Measurements from ENCODE around the gene MAJIN. TPM values are rescaled to one million over a fixed set of nuclear protein-coding genes. Genes with fewer than 3 reads are reported as not detected.

MAJIN gene
- total and polyA plus RNA-seq, 9 of the 15 experiments (the other 6 are each of a cell fraction or from before 2014, with no cell fraction given) = 0.17 to 0.83 (median 0.24) TPM; not detected in 2

DNA sequence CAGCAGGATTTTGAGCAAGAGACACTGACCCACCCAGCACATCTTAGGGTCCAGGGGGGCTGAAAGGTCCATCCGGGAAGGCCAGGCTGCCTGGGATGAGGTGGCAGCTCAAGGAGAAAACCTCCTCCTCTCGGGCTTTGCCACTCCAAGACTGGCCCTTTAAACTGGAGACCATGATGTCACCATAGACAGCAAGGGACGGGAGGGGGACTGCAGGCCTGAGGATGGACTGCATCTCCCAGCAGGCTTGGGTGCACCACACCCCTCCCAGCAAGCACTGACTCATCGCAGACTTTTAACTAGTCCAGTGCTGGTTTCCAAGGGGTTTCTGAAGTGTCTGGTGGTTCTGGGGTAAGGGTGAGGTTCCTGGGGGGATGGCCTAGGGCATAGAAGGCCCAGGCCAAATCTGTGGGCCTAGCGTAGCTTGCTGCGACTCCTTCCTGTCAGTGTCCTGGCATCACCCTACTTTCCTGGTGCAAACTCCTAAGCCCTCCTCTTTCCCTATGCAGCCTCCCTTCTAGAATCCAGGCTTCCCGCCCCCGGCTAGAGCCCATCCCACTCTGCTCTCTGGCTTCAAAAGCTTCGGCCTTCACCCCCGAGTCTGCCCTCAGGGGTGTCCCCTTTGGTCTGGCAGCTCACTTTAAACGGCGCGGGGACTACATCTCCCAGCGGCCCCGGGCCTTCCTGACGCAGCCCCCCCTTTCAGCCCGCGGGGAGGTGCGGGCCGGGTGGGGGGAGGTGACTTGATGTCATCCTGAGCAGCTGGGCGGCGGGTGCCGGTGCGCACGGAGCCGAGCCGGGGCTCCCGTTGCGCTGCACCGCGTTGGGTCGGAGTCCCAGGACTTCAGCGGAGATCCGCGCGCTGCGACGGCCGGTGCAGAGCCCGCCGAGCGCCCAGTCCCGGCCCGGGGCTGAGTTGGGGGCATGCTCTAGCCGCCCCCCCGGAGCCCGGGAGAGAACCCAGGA, 47.7 kb downstream of the MAJIN start, which contains the start of gene PPP2R5B (continued):
- TF ChIP-seq, protein P1, sequence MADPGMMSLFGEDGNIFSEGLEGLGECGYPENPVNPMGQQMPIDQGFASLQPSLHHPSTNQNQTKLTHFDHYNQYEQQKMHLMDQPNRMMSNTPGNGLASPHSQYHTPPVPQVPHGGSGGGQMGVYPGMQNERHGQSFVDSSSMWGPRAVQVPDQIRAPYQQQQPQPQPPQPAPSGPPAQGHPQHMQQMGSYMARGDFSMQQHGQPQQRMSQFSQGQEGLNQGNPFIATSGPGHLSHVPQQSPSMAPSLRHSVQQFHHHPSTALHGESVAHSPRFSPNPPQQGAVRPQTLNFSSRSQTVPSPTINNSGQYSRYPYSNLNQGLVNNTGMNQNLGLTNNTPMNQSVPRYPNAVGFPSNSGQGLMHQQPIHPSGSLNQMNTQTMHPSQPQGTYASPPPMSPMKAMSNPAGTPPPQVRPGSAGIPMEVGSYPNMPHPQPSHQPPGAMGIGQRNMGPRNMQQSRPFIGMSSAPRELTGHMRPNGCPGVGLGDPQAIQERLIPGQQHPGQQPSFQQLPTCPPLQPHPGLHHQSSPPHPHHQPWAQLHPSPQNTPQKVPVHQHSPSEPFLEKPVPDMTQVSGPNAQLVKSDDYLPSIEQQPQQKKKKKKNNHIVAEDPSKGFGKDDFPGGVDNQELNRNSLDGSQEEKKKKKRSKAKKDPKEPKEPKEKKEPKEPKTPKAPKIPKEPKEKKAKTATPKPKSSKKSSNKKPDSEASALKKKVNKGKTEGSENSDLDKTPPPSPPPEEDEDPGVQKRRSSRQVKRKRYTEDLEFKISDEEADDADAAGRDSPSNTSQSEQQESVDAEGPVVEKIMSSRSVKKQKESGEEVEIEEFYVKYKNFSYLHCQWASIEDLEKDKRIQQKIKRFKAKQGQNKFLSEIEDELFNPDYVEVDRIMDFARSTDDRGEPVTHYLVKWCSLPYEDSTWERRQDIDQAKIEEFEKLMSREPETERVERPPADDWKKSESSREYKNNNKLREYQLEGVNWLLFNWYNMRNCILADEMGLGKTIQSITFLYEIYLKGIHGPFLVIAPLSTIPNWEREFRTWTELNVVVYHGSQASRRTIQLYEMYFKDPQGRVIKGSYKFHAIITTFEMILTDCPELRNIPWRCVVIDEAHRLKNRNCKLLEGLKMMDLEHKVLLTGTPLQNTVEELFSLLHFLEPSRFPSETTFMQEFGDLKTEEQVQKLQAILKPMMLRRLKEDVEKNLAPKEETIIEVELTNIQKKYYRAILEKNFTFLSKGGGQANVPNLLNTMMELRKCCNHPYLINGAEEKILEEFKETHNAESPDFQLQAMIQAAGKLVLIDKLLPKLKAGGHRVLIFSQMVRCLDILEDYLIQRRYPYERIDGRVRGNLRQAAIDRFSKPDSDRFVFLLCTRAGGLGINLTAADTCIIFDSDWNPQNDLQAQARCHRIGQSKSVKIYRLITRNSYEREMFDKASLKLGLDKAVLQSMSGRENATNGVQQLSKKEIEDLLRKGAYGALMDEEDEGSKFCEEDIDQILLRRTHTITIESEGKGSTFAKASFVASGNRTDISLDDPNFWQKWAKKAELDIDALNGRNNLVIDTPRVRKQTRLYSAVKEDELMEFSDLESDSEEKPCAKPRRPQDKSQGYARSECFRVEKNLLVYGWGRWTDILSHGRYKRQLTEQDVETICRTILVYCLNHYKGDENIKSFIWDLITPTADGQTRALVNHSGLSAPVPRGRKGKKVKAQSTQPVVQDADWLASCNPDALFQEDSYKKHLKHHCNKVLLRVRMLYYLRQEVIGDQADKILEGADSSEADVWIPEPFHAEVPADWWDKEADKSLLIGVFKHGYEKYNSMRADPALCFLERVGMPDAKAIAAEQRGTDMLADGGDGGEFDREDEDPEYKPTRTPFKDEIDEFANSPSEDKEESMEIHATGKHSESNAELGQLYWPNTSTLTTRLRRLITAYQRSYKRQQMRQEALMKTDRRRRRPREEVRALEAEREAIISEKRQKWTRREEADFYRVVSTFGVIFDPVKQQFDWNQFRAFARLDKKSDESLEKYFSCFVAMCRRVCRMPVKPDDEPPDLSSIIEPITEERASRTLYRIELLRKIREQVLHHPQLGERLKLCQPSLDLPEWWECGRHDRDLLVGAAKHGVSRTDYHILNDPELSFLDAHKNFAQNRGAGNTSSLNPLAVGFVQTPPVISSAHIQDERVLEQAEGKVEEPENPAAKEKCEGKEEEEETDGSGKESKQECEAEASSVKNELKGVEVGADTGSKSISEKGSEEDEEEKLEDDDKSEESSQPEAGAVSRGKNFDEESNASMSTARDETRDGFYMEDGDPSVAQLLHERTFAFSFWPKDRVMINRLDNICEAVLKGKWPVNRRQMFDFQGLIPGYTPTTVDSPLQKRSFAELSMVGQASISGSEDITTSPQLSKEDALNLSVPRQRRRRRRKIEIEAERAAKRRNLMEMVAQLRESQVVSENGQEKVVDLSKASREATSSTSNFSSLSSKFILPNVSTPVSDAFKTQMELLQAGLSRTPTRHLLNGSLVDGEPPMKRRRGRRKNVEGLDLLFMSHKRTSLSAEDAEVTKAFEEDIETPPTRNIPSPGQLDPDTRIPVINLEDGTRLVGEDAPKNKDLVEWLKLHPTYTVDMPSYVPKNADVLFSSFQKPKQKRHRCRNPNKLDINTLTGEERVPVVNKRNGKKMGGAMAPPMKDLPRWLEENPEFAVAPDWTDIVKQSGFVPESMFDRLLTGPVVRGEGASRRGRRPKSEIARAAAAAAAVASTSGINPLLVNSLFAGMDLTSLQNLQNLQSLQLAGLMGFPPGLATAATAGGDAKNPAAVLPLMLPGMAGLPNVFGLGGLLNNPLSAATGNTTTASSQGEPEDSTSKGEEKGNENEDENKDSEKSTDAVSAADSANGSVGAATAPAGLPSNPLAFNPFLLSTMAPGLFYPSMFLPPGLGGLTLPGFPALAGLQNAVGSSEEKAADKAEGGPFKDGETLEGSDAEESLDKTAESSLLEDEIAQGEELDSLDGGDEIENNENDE (IDR thresholded peaks at IDR 0.05; ENCODE audit: low read depth, low read length) = no peak
- no peak for TF ChIP-seq SRSF3 (IDR thresholded peaks at IDR 0.05; ENCODE audit: insufficient read depth, low read length)
- peak; percentile 82 for TF ChIP-seq DACH1 (IDR thresholded peaks at IDR 0.05; ENCODE audit: partially characterized antibody)
- TF ChIP-seq RB1 (IDR thresholded peaks at IDR 0.05; ENCODE audit: low read depth) = peak; percentile 78
- TF ChIP-seq THRAP3 (IDR thresholded peaks at IDR 0.05; ENCODE audit: borderline replicate concordance) = no peak
- TF ChIP-seq PTRF (tag; IDR thresholded peaks at IDR 0.05) = no peak
- TF ChIP-seq, protein P2, sequence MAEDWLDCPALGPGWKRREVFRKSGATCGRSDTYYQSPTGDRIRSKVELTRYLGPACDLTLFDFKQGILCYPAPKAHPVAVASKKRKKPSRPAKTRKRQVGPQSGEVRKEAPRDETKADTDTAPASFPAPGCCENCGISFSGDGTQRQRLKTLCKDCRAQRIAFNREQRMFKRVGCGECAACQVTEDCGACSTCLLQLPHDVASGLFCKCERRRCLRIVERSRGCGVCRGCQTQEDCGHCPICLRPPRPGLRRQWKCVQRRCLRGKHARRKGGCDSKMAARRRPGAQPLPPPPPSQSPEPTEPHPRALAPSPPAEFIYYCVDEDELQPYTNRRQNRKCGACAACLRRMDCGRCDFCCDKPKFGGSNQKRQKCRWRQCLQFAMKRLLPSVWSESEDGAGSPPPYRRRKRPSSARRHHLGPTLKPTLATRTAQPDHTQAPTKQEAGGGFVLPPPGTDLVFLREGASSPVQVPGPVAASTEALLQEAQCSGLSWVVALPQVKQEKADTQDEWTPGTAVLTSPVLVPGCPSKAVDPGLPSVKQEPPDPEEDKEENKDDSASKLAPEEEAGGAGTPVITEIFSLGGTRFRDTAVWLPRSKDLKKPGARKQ (CRISPR knock-in tag; IDR thresholded peaks at IDR 0.05) = no peak
- no peak for TF ChIP-seq ZNF589 (CRISPR knock-in tag; IDR thresholded peaks at IDR 0.05; ENCODE audit: low read depth)
- TF ChIP-seq HMG20A (CRISPR knock-in tag; conservative IDR thresholded peaks at IDR 0.05) = no peak
- no peak for TF ChIP-seq LCOR (CRISPR knock-in tag; IDR thresholded peaks at IDR 0.05)
- TF ChIP-seq, protein P3, sequence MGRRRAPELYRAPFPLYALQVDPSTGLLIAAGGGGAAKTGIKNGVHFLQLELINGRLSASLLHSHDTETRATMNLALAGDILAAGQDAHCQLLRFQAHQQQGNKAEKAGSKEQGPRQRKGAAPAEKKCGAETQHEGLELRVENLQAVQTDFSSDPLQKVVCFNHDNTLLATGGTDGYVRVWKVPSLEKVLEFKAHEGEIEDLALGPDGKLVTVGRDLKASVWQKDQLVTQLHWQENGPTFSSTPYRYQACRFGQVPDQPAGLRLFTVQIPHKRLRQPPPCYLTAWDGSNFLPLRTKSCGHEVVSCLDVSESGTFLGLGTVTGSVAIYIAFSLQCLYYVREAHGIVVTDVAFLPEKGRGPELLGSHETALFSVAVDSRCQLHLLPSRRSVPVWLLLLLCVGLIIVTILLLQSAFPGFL (CRISPR knock-in tag; IDR thresholded peaks at IDR 0.05) = no peak
- TF ChIP-seq KAT2B (IDR thresholded peaks at IDR 0.05; ENCODE audit: low read depth, low read length) = no peak

Measured in K562 (cell line).